Smooth muscle cell (in vitro differentiated cells): ENCODE measurements around the gene SARM1. TPM values are rescaled to one million over a fixed set of nuclear protein-coding genes. Genes with fewer than 3 reads are reported as not detected.

Source experiments
- DNase-seq: peaks from one replicate; lab custom pipeline; 2025; ENCODE audit not compliant: unreplicated experiment; lab: John Stamatoyannopoulos, UW
- H2AFZ ChIP-seq: fragments of 200-600 bp; sonication (generic); 2 replicates; pipeline ENCODE4 v1.6.0; 2016; ENCODE audit warnings: antibody characterized with exemption, low read depth, mild to moderate bottlenecking
- H3F3A ChIP-seq: fragments of 200-600 bp; sonication (generic); 2 replicates; pipeline ENCODE4 v1.6.0; 2017; ENCODE audit warnings: antibody characterized with exemption, low read depth
- H3K27ac ChIP-seq: fragments of 200-600 bp; sonication (generic); 2 replicates; pipeline ENCODE4 v1.5.1; 2016; ENCODE audit warnings: low read depth, mild to moderate bottlenecking
- H3K27me3 ChIP-seq: fragments of 200-600 bp; sonication (generic); 2 replicates; pipeline ENCODE4 v1.6.1; 2016; ENCODE audit warnings: low read depth, mild to moderate bottlenecking
- H3K36me3 ChIP-seq: fragments of 200-600 bp; sonication (generic); 2 replicates; pipeline ENCODE4 v1.5.1; 2016; ENCODE audit warnings: low read depth
- H3K4me1 ChIP-seq: fragments of 200-600 bp; sonication (generic); 2 replicates; pipeline ENCODE4 v1.5.1; 2016; ENCODE audit warnings: low read depth
- H3K4me2 ChIP-seq: fragments of 200-600 bp; sonication (generic); 2 replicates; pipeline ENCODE4 v1.6.0; 2016; ENCODE audit warnings: mild to moderate bottlenecking
- H3K4me3 ChIP-seq: fragments of 200-600 bp; sonication (generic); 2 replicates; pipeline ENCODE4 v1.5.1; 2016; ENCODE audit warnings: mild to moderate bottlenecking
- H3K79me2 ChIP-seq: fragments of 200-600 bp; sonication (generic); 2 replicates; pipeline ENCODE4 v1.6.0; 2016; ENCODE audit warnings: low read depth, mild to moderate bottlenecking
- H3K9ac ChIP-seq: fragments of 200-600 bp; sonication (generic); 2 replicates; pipeline ENCODE4 v1.6.0; 2016; ENCODE audit warnings: low read depth
- H3K9me3 ChIP-seq: fragments of 200-600 bp; sonication (generic); replicated peaks from 2 replicates; pipeline ENCODE4 v1.5.1; 2016; ENCODE audit warnings: low read depth
- H4K20me1 ChIP-seq: fragments of 200-600 bp; sonication (generic); 2 replicates; pipeline ENCODE4 v1.6.0; 2016; ENCODE audit warnings: low read depth
- CTCF ChIP-seq: fragments of 200-600 bp; sonication (generic); IDR thresholded peaks from 2 replicates; pipeline ENCODE4 v1.5.1; 2017; ENCODE audit warnings: borderline replicate concordance, mild to moderate bottlenecking, antibody characterized with exemption; ENCODE audit not compliant: insufficient read depth, poor library complexity, severe bottlenecking
- WGBS: methylation state at CpG from one replicate; pipeline ENCODE4 v1.1.7; 2016; ENCODE audit warnings: low lambda C conversion rate; 5-methylcytosine and 5-hydroxymethylcytosine counted together
- polyA plus RNA-seq: library from polyadenylated mRNA; unstranded; fragments of >200 nt; fragmentation: Nextera tagmentation; extraction: Ambion mirVana; gene quantifications from 2 replicates; pipeline ENCODE4 v1.2.1, GENCODE V29; 2016
- total RNA-seq: library from RNA; depleted of rRNA; stranded (reverse); fragments of >200 nt; gene quantifications from 2 replicates; pipeline ENCODE4 v1.2.3, GENCODE V29; 2014

Gene SARM1
- total and polyA plus RNA-seq, 2 experiments from 2014 or later = 8.3 to 13.4 TPM

GRCh38 chr17:28365487-28365886, 6.0 kb upstream of the SARM1 start:
- Histone ChIP-seq H3K9ac (no peak overlapping the region), H3K27ac (no peak overlapping the region), H3K4me3 (no peak overlapping the region), H3K4me2 (no peak overlapping the region), H2AFZ (no peak overlapping the region), H3K36me3 (peaks cover 5% of the 10 kb centered on the region), H3K4me1 (peaks cover 8% of the 10 kb centered on the region), H3K79me2 (no peaks in the 10 kb centered on the region), H3K9me3 (no peaks in the 10 kb centered on the region), H3K27me3 (no peaks in the 10 kb centered on the region), H3F3A (no peaks in the 10 kb centered on the region), H4K20me1 (no peaks in the 10 kb centered on the region)
- no peak for TF ChIP-seq CTCF
- 91% methylated on average over 3 of the region's 3 CpGs for WGBS
- no peak for DNase-seq

GRCh38 chr17:28366605-28367004, 4.9 kb upstream of the SARM1 start:
- H3K9ac ChIP-seq = no peak overlapping the region

GRCh38 chr17:28367641-28368305, 3.7 kb upstream of the SARM1 start:
- DNase-seq = no peak
- WGBS = 93% methylated on average over 18 of the region's 21 CpGs

More at GRCh38 chr17:28366605-28367004, 4.9 kb upstream of the SARM1 start:
- Histone ChIP-seq H4K20me1 (no peaks in the 10 kb centered on the region), H3F3A (no peaks in the 10 kb centered on the region), H3K9me3 (no peaks in the 10 kb centered on the region), H3K79me2 (no peaks in the 10 kb centered on the region), H3K4me2 (no peak overlapping the region), H2AFZ (no peak overlapping the region), H3K36me3 (peaks cover under 1% of the 10 kb centered on the region), H3K4me1 (peaks cover 14% of the 10 kb centered on the region), H3K27ac (no peak overlapping the region), H3K27me3 (no peaks in the 10 kb centered on the region), H3K4me3 (no peak overlapping the region)
- WGBS = 80% methylated on average over 1 of the region's 1 CpG
- DNase-seq = no peak
- TF ChIP-seq CTCF = no peak

More at GRCh38 chr17:28367641-28368305, 3.7 kb upstream of the SARM1 start:
- no peak overlapping the region for H3K4me3 ChIP-seq
- H3K36me3 ChIP-seq = no peaks in the 10 kb centered on the region
- H3K9ac ChIP-seq = no peak overlapping the region
- H3F3A ChIP-seq = no peaks in the 10 kb centered on the region
- peaks cover 19% of the 10 kb centered on the region for H3K4me1 ChIP-seq
- no peaks in the 10 kb centered on the region for H3K27me3 ChIP-seq
- no peaks in the 10 kb centered on the region for H3K9me3 ChIP-seq
- peaks cover 2% of the 10 kb centered on the region for H3K79me2 ChIP-seq
- no peak for TF ChIP-seq CTCF
- H3K4me2 ChIP-seq = no peak overlapping the region
- no peak overlapping the region for H3K27ac ChIP-seq
- H4K20me1 ChIP-seq = peaks cover 6% of the 10 kb centered on the region
- H2AFZ ChIP-seq = no peak overlapping the region
